HepG2 (cell line): ENCODE results near the gene PCYT2. TPM values are rescaled to one million over a fixed set of nuclear protein-coding genes. Genes with fewer than 3 reads are reported as not detected.

Experiments used
- RBFOX2 ChIP-seq: fragments of 200-400 bp; formaldehyde crosslinking; IDR thresholded peaks from 2 replicates; pipeline ENCODE4 v1.6.1; 2017; ENCODE audit warnings: low read depth, mild to moderate bottlenecking, low read length
- ZNF225 ChIP-seq: sonication (generic); formaldehyde crosslinking; IDR thresholded peaks from 2 replicates; pipeline ENCODE4 v1.4.0; 2020; ENCODE audit warnings: mild to moderate bottlenecking, missing genetic modification reagents
- polyA plus RNA-seq, 8 experiments: library from polyadenylated mRNA; depleted of rRNA in 3 of 8; stranded (reverse) in 7 of 8; unstranded in 1 of 8; fragments of >200 nt; fragmentation: Illumina TruSeq in 4 of 8; extraction: Trizol in 4 of 8; gene quantifications; 2 replicates each; pipeline versions ENCODE4 v1.2.1 to v1.2.3, GENCODE V29; 2011 to 2016; ENCODE audit warnings: low read depth in 4 of 8, missing spikeins in 1 of 8, mixed read lengths in 1 of 8; ENCODE audit not compliant: insufficient read depth in 1 of 8
- total RNA-seq, 5 experiments: library from RNA; depleted of rRNA; stranded (reverse); fragments of >200 nt; fragmentation: Illumina TruSeq; extraction: Trizol; gene quantifications; 2 replicates each; pipeline ENCODE4 v1.2.3, GENCODE V29; 2016; ENCODE audit warnings: low read depth in 1 of 5
- TF ChIP-seq, protein P1 (sequence below): fragments of 450-650 bp; IDR thresholded peaks from 2 replicates; pipeline ENCODE4 v1.6.1; 2016
- TF ChIP-seq, protein P2 (sequence below): sonication (generic); formaldehyde crosslinking; IDR thresholded peaks from 2 replicates; pipeline ENCODE4; 2020; ENCODE audit warnings: missing genetic modification reagents, mild to moderate bottlenecking, borderline replicate concordance
- TF ChIP-seq, protein P3 (sequence below): sonication (generic); formaldehyde crosslinking; IDR thresholded peaks from 2 replicates; pipeline ENCODE4 v1.5.1; 2020; ENCODE audit warnings: missing genetic modification reagents, mild to moderate bottlenecking, borderline replicate concordance
- TF ChIP-seq, protein P4 (sequence below): conservative IDR thresholded peaks from 2 replicates; pipeline ENCODE4 v1.6.1; 2018; ENCODE audit warnings: missing genetic modification reagents

The PCYT2 gene
- total and polyA plus RNA-seq, 2 of the 13 experiments (the other 11 are each of a cell fraction or from before 2014, with no cell fraction given) = 147 to 297 TPM

DNA sequence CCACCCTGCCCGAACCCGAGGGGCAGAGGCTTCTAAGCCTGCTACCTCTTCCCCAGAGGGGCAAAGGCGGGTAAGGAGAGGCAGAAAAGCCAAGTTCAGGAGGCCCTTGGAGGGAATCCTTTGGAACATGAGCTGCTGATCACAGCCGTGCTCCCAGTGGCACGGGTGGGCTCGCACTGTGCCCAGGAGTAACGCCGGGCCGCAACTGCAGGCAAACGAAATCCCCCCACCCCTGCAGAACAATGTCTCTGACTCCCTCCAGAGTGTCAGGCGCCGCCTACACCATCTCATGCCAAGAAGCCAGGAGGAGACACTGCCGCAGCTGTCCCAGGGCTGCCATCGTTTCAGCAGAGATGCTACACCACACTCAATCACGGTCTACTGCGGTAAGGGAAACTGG lies 59.8 kb downstream of the PCYT2 start (continued):
- TF ChIP-seq, protein P1, sequence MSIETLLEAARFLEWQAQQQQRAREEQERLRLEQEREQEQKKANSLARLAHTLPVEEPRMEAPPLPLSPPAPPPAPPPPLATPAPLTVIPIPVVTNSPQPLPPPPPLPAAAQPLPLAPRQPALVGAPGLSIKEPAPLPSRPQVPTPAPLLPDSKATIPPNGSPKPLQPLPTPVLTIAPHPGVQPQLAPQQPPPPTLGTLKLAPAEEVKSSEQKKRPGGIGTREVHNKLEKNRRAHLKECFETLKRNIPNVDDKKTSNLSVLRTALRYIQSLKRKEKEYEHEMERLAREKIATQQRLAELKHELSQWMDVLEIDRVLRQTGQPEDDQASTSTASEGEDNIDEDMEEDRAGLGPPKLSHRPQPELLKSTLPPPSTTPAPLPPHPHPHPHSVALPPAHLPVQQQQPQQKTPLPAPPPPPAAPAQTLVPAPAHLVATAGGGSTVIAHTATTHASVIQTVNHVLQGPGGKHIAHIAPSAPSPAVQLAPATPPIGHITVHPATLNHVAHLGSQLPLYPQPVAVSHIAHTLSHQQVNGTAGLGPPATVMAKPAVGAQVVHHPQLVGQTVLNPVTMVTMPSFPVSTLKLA = no peak
- TF ChIP-seq, protein P2, sequence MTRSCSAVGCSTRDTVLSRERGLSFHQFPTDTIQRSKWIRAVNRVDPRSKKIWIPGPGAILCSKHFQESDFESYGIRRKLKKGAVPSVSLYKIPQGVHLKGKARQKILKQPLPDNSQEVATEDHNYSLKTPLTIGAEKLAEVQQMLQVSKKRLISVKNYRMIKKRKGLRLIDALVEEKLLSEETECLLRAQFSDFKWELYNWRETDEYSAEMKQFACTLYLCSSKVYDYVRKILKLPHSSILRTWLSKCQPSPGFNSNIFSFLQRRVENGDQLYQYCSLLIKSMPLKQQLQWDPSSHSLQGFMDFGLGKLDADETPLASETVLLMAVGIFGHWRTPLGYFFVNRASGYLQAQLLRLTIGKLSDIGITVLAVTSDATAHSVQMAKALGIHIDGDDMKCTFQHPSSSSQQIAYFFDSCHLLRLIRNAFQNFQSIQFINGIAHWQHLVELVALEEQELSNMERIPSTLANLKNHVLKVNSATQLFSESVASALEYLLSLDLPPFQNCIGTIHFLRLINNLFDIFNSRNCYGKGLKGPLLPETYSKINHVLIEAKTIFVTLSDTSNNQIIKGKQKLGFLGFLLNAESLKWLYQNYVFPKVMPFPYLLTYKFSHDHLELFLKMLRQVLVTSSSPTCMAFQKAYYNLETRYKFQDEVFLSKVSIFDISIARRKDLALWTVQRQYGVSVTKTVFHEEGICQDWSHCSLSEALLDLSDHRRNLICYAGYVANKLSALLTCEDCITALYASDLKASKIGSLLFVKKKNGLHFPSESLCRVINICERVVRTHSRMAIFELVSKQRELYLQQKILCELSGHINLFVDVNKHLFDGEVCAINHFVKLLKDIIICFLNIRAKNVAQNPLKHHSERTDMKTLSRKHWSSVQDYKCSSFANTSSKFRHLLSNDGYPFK (CRISPR knock-in tag) = 0 out of 2 replicates have a peak, but pooled peaks have one; percentile 3
- TF ChIP-seq RBFOX2 (peak; percentile 43; the same call in 1 of the 2 replicates), ZNF225 (CRISPR knock-in tag) (0 out of 2 replicates have a peak, but pooled peaks have one; percentile 29)
- TF ChIP-seq, protein P3, sequence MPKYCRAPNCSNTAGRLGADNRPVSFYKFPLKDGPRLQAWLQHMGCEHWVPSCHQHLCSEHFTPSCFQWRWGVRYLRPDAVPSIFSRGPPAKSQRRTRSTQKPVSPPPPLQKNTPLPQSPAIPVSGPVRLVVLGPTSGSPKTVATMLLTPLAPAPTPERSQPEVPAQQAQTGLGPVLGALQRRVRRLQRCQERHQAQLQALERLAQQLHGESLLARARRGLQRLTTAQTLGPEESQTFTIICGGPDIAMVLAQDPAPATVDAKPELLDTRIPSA (CRISPR knock-in tag) = 0 out of 2 replicates have a peak, but pooled peaks have one; percentile 48
- TF ChIP-seq, protein P4, sequence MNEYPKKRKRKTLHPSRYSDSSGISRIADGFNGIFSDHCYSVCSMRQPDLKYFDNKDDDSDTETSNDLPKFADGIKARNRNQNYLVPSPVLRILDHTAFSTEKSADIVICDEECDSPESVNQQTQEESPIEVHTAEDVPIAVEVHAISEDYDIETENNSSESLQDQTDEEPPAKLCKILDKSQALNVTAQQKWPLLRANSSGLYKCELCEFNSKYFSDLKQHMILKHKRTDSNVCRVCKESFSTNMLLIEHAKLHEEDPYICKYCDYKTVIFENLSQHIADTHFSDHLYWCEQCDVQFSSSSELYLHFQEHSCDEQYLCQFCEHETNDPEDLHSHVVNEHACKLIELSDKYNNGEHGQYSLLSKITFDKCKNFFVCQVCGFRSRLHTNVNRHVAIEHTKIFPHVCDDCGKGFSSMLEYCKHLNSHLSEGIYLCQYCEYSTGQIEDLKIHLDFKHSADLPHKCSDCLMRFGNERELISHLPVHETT (CRISPR knock-in tag) = no peak

Other genes with a start within 250 kb of the PCYT2 start
- 34.9 and 37.5 TPM in 2 replicates for gene OXLD1, start 244.8 kb downstream of the PCYT2 start, total RNA-seq (2016; rRNA removed; fragmentation: Illumina TruSeq; extraction: Trizol)
- gene OXLD1, start 244.8 kb downstream of the PCYT2 start, polyA plus RNA-seq (2011; rRNA removed) = 27.1 and 40.3 TPM in 2 replicates
- gene CCDC137, start 244.7 kb downstream of the PCYT2 start, total RNA-seq (2016; rRNA removed; fragmentation: Illumina TruSeq; extraction: Trizol) = 34.4 and 39.1 TPM in 2 replicates
- gene CCDC137, start 244.7 kb downstream of the PCYT2 start, polyA plus RNA-seq (2011; rRNA removed) = 14.6 and 14.7 TPM in 2 replicates
- gene ARL16, start 227.6 kb downstream of the PCYT2 start, total RNA-seq (2016; rRNA removed; fragmentation: Illumina TruSeq; extraction: Trizol) = 18.8 and 20.8 TPM in 2 replicates
- 30.8 and 32.1 TPM in 2 replicates for gene ARL16, start 227.6 kb downstream of the PCYT2 start, polyA plus RNA-seq (2011; rRNA removed)
- gene HGS, start 227.4 kb downstream of the PCYT2 start, total RNA-seq (2016; rRNA removed; fragmentation: Illumina TruSeq; extraction: Trizol) = 54.1 and 73.3 TPM in 2 replicates
- gene HGS, start 227.4 kb downstream of the PCYT2 start, polyA plus RNA-seq (2011; rRNA removed) = 78.1 and 85.3 TPM in 2 replicates
- 39.1 and 72.5 TPM in 2 replicates for gene MRPL12, start 208.0 kb downstream of the PCYT2 start, total RNA-seq (2016; rRNA removed; fragmentation: Illumina TruSeq; extraction: Trizol)
- 94.1 and 112 TPM in 2 replicates for gene MRPL12, start 208.0 kb downstream of the PCYT2 start, polyA plus RNA-seq (2011; rRNA removed)
- 111 and 140 TPM in 2 replicates for gene SLC25A10, start 199.1 kb downstream of the PCYT2 start, total RNA-seq (2016; rRNA removed; fragmentation: Illumina TruSeq; extraction: Trizol)
- gene SLC25A10, start 199.1 kb downstream of the PCYT2 start, polyA plus RNA-seq (2011; rRNA removed) = 46.5 and 59.7 TPM in 2 replicates
- 0.13 TPM in 1 of 2 replicates, not detected in the other for gene GCGR, start 107.2 kb downstream of the PCYT2 start, total RNA-seq (2016; rRNA removed; fragmentation: Illumina TruSeq; extraction: Trizol)
- gene GCGR, start 107.2 kb downstream of the PCYT2 start, polyA plus RNA-seq (2011; rRNA removed) = 0.04 and 0.27 TPM in 2 replicates
- gene MCRIP1, start 78.1 kb downstream of the PCYT2 start, total RNA-seq (2016; rRNA removed; fragmentation: Illumina TruSeq; extraction: Trizol) = 76.1 and 84.9 TPM in 2 replicates
- 79.7 and 113 TPM in 2 replicates for gene MCRIP1, start 78.1 kb downstream of the PCYT2 start, polyA plus RNA-seq (2011; rRNA removed)
- 0.69 and 1.00 TPM in 2 replicates for gene PPP1R27, start 76.3 kb downstream of the PCYT2 start, total RNA-seq (2016; rRNA removed; fragmentation: Illumina TruSeq; extraction: Trizol)
- 0.17 and 0.33 TPM in 2 replicates for gene PPP1R27, start 76.3 kb downstream of the PCYT2 start, polyA plus RNA-seq (2011; rRNA removed)
- gene P4HB, start 50.9 kb downstream of the PCYT2 start, total RNA-seq (2016; rRNA removed; fragmentation: Illumina TruSeq; extraction: Trizol) = 337 and 782 TPM in 2 replicates
- 181 and 185 TPM in 2 replicates for gene P4HB, start 50.9 kb downstream of the PCYT2 start, polyA plus RNA-seq (2011; rRNA removed)
- 64.0 and 120 TPM in 2 replicates for gene ARHGDIA, start 40.1 kb downstream of the PCYT2 start, total RNA-seq (2016; rRNA removed; fragmentation: Illumina TruSeq; extraction: Trizol)
- gene ARHGDIA, start 40.1 kb downstream of the PCYT2 start, polyA plus RNA-seq (2011; rRNA removed) = 40.0 and 52.1 TPM in 2 replicates
- gene ALYREF, start 19.8 kb downstream of the PCYT2 start, total RNA-seq (2016; rRNA removed; fragmentation: Illumina TruSeq; extraction: Trizol) = 264 and 269 TPM in 2 replicates
- 58.4 and 59.8 TPM in 2 replicates for gene ALYREF, start 19.8 kb downstream of the PCYT2 start, polyA plus RNA-seq (2011; rRNA removed)
- 114 and 127 TPM in 2 replicates for gene ANAPC11, start 19.7 kb downstream of the PCYT2 start, total RNA-seq (2016; rRNA removed; fragmentation: Illumina TruSeq; extraction: Trizol)
- 235 and 250 TPM in 2 replicates for gene ANAPC11, start 19.7 kb downstream of the PCYT2 start, polyA plus RNA-seq (2011; rRNA removed)
- 0.56 and 0.93 TPM in 2 replicates for gene NPB, start 9.2 kb downstream of the PCYT2 start, total RNA-seq (2016; rRNA removed; fragmentation: Illumina TruSeq; extraction: Trizol)
- 0.11 and 0.22 TPM in 2 replicates for gene NPB, start 9.2 kb downstream of the PCYT2 start, polyA plus RNA-seq (2011; rRNA removed)
- gene SIRT7, start 6.8 kb upstream of the PCYT2 start, total RNA-seq (2016; rRNA removed; fragmentation: Illumina TruSeq; extraction: Trizol) = 14.5 and 24.8 TPM in 2 replicates
- gene SIRT7, start 6.8 kb upstream of the PCYT2 start, polyA plus RNA-seq (2011; rRNA removed) = 8.3 and 10.9 TPM in 2 replicates
- 12.4 and 14.5 TPM in 2 replicates for gene MAFG, start 16.3 kb upstream of the PCYT2 start, total RNA-seq (2016; rRNA removed; fragmentation: Illumina TruSeq; extraction: Trizol)
- 20.0 TPM in 2 replicates for gene MAFG, start 16.3 kb upstream of the PCYT2 start, polyA plus RNA-seq (2011; rRNA removed)
- 323 and 338 TPM in 2 replicates for gene PYCR1, start 25.9 kb upstream of the PCYT2 start, total RNA-seq (2016; rRNA removed; fragmentation: Illumina TruSeq; extraction: Trizol)
- 338 and 382 TPM in 2 replicates for gene PYCR1, start 25.9 kb upstream of the PCYT2 start, polyA plus RNA-seq (2011; rRNA removed)
- gene MYADML2, start 35.8 kb upstream of the PCYT2 start, total RNA-seq (2016; rRNA removed; fragmentation: Illumina TruSeq; extraction: Trizol) = not detected in 2 replicates
- gene MYADML2, start 35.8 kb upstream of the PCYT2 start, polyA plus RNA-seq (2011; rRNA removed) = not detected in 2 replicates
- gene NOTUM, start 49.8 kb upstream of the PCYT2 start, total RNA-seq (2016; rRNA removed; fragmentation: Illumina TruSeq; extraction: Trizol) = 67.7 and 160 TPM in 2 replicates
- gene NOTUM, start 49.8 kb upstream of the PCYT2 start, polyA plus RNA-seq (2011; rRNA removed) = 150 and 181 TPM in 2 replicates
- gene ASPSCR1, start 66.2 kb upstream of the PCYT2 start, total RNA-seq (2016; rRNA removed; fragmentation: Illumina TruSeq; extraction: Trizol) = 221 and 314 TPM in 2 replicates
- gene ASPSCR1, start 66.2 kb upstream of the PCYT2 start, polyA plus RNA-seq (2011; rRNA removed) = 257 and 274 TPM in 2 replicates
- gene CENPX, start 111.5 kb upstream of the PCYT2 start, total RNA-seq (2016; rRNA removed; fragmentation: Illumina TruSeq; extraction: Trizol) = 166 and 170 TPM in 2 replicates
- gene CENPX, start 111.5 kb upstream of the PCYT2 start, polyA plus RNA-seq (2011; rRNA removed) = 92.7 and 96.7 TPM in 2 replicates
- gene LRRC45, start 111.9 kb upstream of the PCYT2 start, total RNA-seq (2016; rRNA removed; fragmentation: Illumina TruSeq; extraction: Trizol) = 21.4 and 48.1 TPM in 2 replicates
- 11.6 and 14.1 TPM in 2 replicates for gene LRRC45, start 111.9 kb upstream of the PCYT2 start, polyA plus RNA-seq (2011; rRNA removed)
- gene RAC3, start 120.3 kb upstream of the PCYT2 start, total RNA-seq (2016; rRNA removed; fragmentation: Illumina TruSeq; extraction: Trizol) = 4.0 and 10.5 TPM in 2 replicates
- gene RAC3, start 120.3 kb upstream of the PCYT2 start, polyA plus RNA-seq (2011; rRNA removed) = 21.3 and 24.1 TPM in 2 replicates
- gene DCXR, start 126.3 kb upstream of the PCYT2 start, total RNA-seq (2016; rRNA removed; fragmentation: Illumina TruSeq; extraction: Trizol) = 286 and 311 TPM in 2 replicates
- gene DCXR, start 126.3 kb upstream of the PCYT2 start, polyA plus RNA-seq (2011; rRNA removed) = 287 and 290 TPM in 2 replicates
- gene RFNG, start 140.4 kb upstream of the PCYT2 start, total RNA-seq (2016; rRNA removed; fragmentation: Illumina TruSeq; extraction: Trizol) = 27.8 and 64.0 TPM in 2 replicates
- gene RFNG, start 140.4 kb upstream of the PCYT2 start, polyA plus RNA-seq (2011; rRNA removed) = 61.4 and 90.6 TPM in 2 replicates
- 106 and 124 TPM in 2 replicates for gene GPS1, start 140.5 kb upstream of the PCYT2 start, total RNA-seq (2016; rRNA removed; fragmentation: Illumina TruSeq; extraction: Trizol)
- 128 and 161 TPM in 2 replicates for gene GPS1, start 140.5 kb upstream of the PCYT2 start, polyA plus RNA-seq (2011; rRNA removed)
- 67.9 and 109 TPM in 2 replicates for gene DUS1L, start 154.4 kb upstream of the PCYT2 start, total RNA-seq (2016; rRNA removed; fragmentation: Illumina TruSeq; extraction: Trizol)
- gene DUS1L, start 154.4 kb upstream of the PCYT2 start, polyA plus RNA-seq (2011; rRNA removed) = 81.0 and 108 TPM in 2 replicates
- gene FASN, start 186.8 kb upstream of the PCYT2 start, total RNA-seq (2016; rRNA removed; fragmentation: Illumina TruSeq; extraction: Trizol) = 101 and 192 TPM in 2 replicates
- 51.7 and 92.4 TPM in 2 replicates for gene FASN, start 186.8 kb upstream of the PCYT2 start, polyA plus RNA-seq (2011; rRNA removed)